ENCODE results near the gene STKLD1.

Gene STKLD1

DNA sequence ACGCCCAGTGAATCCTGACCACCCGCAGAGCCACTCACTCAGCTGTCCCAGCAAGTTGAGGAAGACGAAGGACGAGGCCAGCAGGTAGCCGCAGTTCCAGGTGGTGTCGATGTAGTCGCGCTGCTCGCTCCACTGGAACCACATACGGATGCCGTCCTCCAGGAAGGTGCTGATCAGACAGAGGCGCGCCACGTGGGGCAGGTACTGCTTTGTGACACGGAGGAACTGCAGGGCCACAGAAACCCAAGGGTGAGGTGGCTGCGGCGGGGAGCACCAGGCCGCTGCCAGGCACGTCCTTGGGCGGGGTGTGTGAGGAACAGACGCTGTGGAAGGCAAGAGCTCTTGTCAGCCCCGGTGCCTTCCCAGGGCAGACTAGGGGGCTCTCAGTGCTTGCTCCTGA lies 8.9 kb upstream of the STKLD1 start:
- no peak overlapping the region for H3K4me3 ChIP-seq (ENCODE audit: low read depth, low read length)
- TF ChIP-seq, protein P1, sequence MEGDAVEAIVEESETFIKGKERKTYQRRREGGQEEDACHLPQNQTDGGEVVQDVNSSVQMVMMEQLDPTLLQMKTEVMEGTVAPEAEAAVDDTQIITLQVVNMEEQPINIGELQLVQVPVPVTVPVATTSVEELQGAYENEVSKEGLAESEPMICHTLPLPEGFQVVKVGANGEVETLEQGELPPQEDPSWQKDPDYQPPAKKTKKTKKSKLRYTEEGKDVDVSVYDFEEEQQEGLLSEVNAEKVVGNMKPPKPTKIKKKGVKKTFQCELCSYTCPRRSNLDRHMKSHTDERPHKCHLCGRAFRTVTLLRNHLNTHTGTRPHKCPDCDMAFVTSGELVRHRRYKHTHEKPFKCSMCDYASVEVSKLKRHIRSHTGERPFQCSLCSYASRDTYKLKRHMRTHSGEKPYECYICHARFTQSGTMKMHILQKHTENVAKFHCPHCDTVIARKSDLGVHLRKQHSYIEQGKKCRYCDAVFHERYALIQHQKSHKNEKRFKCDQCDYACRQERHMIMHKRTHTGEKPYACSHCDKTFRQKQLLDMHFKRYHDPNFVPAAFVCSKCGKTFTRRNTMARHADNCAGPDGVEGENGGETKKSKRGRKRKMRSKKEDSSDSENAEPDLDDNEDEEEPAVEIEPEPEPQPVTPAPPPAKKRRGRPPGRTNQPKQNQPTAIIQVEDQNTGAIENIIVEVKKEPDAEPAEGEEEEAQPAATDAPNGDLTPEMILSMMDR (IDR thresholded peaks at IDR 0.05; ENCODE audit: low read depth, low read length): no peak

GRCh38 chr9:133367778-133368177 lies 8.4 kb upstream of the STKLD1 start:
- TF ChIP-seq, protein P1 (IDR thresholded peaks at IDR 0.05; ENCODE audit: low read depth, low read length): no peak
- no peak overlapping the region for H3K4me3 ChIP-seq (ENCODE audit: low read depth, low read length)

- TF ChIP-seq, protein P1 (IDR thresholded peaks at IDR 0.05; ENCODE audit: low read depth, low read length): no peak
- no peak overlapping the region for H3K4me3 ChIP-seq (ENCODE audit: low read depth, low read length)
Observed at GRCh38 chr9:133368249-133368881, 7.8 kb upstream of the STKLD1 start.

GRCh38 chr9:133369422-133369821 lies 6.7 kb upstream of the STKLD1 start:
- TF ChIP-seq, protein P1 (IDR thresholded peaks at IDR 0.05; ENCODE audit: low read depth, low read length): no peak
- no peak overlapping the region for H3K4me3 ChIP-seq (ENCODE audit: low read depth, low read length)

- TF ChIP-seq, protein P1 (IDR thresholded peaks at IDR 0.05; ENCODE audit: low read depth, low read length): no peak
- no peak overlapping the region for H3K4me3 ChIP-seq (ENCODE audit: low read depth, low read length)
Observed at GRCh38 chr9:133369933-133370332, 6.2 kb upstream of the STKLD1 start.

DNA sequence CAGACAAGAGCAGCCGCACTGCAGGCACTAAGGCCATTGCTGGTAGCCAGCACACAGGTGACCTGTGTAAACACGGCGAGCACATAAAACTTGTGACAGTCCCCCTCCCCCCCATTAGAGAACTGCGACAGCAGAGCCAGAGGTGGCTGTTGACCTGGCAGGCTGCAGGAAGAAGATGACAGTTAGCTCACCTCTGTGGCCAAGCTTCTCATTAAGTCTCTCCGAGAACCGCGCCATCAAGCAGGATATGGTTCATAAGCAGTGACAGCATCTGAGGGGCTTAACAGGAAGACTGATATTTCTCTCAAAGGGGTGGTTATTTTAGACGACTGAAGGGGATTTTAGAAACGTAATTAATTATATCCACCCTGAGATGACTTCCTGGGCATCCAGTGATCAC lies 5.5 kb upstream of the STKLD1 start:
- TF ChIP-seq, protein P1 (IDR thresholded peaks at IDR 0.05; ENCODE audit: low read depth, low read length): no peak
- no peak overlapping the region for H3K4me3 ChIP-seq (ENCODE audit: low read depth, low read length)

DNA sequence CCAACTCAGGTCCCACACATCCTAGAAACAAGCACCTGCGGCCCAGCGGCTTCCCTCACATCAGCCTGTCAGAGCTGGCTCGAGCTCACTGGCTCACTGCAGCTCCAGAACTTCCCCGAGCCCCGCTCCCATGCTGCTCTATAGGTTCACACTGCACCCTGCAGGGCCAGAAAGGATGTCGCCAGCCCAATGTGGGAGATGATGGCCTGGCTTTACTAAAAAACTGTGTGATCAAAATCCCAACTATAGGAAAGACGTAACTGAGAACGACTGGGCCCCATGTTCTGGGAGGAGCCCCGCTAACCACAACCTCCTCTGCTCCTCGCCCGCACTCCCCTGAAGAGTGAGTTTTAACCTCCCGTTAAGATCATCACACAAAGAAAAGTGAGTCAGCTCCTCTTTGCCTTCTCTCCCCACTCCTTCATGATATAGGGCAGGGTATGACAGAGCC lies 4.9 kb upstream of the STKLD1 start:
- H3K4me3 ChIP-seq (ENCODE audit: low read depth, low read length): no peak overlapping the region
- TF ChIP-seq, protein P1 (IDR thresholded peaks at IDR 0.05; ENCODE audit: low read depth, low read length): no peak
